ENCODE measurements around the gene SS18L1.

SS18L1 gene

DNA sequence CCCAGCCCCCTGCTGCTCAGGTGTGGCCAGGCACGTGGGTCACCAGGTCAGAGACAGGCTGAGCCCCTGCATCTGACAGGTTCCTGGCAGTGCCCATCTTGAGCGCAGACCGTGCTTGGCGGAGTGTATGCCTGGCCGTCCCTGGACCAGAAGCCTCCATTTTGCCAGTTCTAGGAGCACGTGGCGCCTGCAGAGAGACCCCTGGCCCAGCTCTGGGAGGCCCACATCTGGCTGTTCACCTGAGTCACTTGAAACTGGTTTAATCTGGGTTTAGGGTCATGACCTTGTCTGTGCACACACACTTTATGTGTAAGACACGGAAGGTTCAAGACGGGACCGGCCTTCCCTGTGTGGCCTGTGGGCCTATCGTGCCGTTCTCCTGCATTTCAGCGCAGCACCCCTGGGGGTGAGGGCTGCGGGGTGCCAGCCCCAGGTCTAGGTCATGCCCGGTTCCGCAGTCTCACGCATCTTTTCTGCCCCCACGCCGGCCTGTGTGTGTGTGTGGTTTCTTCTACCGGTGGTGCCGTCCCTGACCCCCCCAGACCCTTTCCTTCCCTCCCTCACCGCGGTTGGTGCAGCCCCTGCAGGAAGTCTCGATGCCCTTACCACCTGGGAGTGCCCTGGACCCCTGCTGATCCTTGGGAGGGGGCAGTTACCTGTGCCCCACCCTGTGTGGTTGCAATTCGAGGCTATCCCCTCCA is 14.0 kb downstream of the SS18L1 start:
- no peak for DNase-seq (ENCODE audit: low read depth)
- no peak overlapping the region for H3K4me3 ChIP-seq (ENCODE audit: low read length)
- TF ChIP-seq, protein P1, sequence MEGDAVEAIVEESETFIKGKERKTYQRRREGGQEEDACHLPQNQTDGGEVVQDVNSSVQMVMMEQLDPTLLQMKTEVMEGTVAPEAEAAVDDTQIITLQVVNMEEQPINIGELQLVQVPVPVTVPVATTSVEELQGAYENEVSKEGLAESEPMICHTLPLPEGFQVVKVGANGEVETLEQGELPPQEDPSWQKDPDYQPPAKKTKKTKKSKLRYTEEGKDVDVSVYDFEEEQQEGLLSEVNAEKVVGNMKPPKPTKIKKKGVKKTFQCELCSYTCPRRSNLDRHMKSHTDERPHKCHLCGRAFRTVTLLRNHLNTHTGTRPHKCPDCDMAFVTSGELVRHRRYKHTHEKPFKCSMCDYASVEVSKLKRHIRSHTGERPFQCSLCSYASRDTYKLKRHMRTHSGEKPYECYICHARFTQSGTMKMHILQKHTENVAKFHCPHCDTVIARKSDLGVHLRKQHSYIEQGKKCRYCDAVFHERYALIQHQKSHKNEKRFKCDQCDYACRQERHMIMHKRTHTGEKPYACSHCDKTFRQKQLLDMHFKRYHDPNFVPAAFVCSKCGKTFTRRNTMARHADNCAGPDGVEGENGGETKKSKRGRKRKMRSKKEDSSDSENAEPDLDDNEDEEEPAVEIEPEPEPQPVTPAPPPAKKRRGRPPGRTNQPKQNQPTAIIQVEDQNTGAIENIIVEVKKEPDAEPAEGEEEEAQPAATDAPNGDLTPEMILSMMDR (conservative IDR thresholded peaks at IDR 0.05; ENCODE audit: low read length), result no peak

DNA sequence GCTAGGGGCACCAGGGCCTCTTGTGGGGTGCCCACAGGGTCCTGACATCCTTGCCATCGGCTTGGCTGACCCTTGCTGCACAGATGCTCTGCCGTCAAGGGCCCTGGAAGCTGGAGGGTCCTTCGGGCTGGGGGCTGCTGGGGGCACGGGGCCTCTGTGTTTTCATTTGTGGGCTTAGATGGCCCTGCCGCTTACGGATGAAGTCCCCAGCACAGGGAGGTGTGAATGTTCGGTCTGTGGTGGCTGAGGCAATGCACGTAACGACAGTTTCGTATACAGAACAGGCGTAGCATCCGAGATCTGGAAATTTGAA is 14.5 kb downstream of the SS18L1 start:
- TF ChIP-seq, protein P1 (conservative IDR thresholded peaks at IDR 0.05; ENCODE audit: low read length), result no peak
- H3K4me3 ChIP-seq (ENCODE audit: low read length), result no peak overlapping the region
- DNase-seq (ENCODE audit: low read depth), result no peak

DNA sequence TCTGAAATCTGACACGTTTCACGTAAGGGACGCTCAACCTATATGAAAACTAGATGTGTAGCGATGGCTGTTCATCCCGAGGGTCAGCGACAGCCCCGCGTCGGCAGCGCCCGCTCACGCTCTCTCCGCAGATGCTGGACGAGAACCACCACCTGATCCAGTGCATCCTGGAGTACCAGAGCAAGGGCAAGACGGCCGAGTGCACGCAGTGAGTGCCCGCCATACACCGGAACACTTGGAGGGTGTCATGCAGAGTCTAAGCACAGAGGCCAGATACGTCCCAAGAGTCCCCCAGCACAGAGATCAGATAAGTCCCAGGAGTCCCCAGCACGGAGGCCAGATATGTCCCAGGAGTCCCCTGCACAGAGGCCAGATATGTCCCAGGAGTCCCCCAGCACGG is 15.0 kb downstream of the SS18L1 start:
- DNase-seq (ENCODE audit: low read depth), result no peak
- TF ChIP-seq, protein P1 (conservative IDR thresholded peaks at IDR 0.05; ENCODE audit: low read length), result no peak
- H3K4me3 ChIP-seq (ENCODE audit: low read length), result no peak overlapping the region

DNA sequence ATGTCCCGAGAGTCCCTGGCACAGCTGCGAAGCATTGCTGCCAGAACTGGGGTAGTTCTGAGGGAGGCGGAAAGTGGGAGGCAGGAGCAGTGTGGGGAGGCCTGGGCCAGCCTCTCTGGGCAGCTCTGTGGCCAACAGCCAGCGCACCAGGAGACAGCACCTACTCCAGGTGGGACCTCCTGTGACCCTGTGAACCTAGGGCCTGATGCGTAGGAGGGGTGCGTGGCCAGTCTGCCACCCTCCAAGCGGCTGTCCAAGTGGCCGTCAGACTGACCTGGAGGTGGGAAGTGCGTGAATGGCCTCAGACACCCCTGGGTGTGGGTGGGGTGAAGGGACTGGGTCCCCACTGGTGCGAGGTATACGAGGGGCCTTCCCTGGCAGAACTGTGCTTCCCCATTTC is 15.5 kb downstream of the SS18L1 start:
- no peak overlapping the region for H3K4me3 ChIP-seq (ENCODE audit: low read length)
- TF ChIP-seq, protein P1 (conservative IDR thresholded peaks at IDR 0.05; ENCODE audit: low read length), result no peak
- no peak for DNase-seq (ENCODE audit: low read depth)

DNA sequence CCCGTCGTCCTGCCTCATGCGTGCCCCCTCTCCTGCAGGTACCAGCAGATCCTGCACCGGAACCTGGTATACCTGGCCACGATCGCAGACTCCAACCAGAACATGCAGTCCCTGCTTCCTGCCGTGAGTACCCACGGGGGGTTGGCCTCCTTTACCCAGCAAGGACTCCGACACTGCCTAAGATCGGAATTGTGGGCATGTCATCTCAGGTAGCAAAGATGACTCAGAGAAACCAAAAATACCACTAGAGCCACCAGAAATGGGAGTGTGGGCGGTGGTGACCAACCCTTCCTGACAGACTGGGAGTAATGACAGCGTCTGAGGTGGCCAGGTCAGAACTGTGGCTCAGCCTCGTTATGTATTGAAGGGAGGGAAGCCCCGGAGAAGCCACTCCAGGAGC is 16.3 kb downstream of the SS18L1 start:
- no peak for DNase-seq (ENCODE audit: low read depth)
- TF ChIP-seq, protein P1 (conservative IDR thresholded peaks at IDR 0.05; ENCODE audit: low read length), result no peak
- no peak overlapping the region for H3K4me3 ChIP-seq (ENCODE audit: low read length)

DNA sequence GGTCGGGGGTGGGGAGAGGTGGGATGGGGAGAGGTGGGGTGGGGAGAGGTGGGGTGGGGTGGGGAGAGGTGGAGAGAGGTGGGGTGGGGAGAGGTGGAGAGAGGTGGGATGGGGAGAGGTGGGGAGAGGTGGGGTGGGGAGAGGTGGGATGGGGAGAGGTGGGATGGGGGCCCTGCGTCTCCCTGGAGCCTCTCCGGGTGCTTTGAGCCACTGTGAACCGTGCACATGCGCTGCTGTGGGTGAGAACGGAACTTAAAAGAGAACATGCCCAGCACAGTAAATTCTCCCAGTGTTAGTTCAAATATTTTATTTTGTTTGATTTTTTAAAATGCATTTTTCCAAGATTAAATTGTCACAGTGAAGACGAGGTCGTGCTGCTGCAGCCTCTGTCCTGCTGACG is 16.7 kb downstream of the SS18L1 start:
- no peak for DNase-seq (ENCODE audit: low read depth)
- H3K4me3 ChIP-seq (ENCODE audit: low read length), result no peak overlapping the region
- TF ChIP-seq, protein P1 (conservative IDR thresholded peaks at IDR 0.05; ENCODE audit: low read length), result no peak

DNA sequence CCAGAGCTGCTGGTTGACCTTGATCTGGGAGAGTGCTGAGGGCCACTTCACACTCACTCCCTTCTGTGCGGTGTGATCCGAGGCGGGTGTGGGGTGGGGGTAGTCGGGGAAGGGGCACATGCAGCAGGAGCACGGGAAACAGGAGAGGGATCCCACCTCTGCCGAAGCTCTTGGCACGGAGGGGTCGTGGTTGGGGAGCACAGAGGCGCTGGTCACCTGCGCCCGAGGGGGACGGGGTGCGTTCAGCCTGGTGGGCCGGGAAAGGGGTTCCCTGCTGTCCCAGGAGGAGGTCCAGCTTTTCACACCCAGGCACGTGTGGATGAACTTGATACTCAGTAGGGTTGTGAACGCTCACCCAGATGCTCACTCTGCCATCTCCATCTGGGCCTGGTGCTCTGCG is 17.3 kb downstream of the SS18L1 start:
- DNase-seq (ENCODE audit: low read depth), result no peak
- H3K4me3 ChIP-seq (ENCODE audit: low read length), result no peak overlapping the region
- TF ChIP-seq, protein P1 (conservative IDR thresholded peaks at IDR 0.05; ENCODE audit: low read length), result no peak
